Mesenchymal stem cell (in vitro differentiated cells and primary cell): ENCODE data around the gene RAB6A.

Experiments used
- DNase-seq: peaks from one replicate; pipeline ENCODE4 v3.0.0-alpha.2; 2013
- H2AFZ ChIP-seq: one replicate; pipeline ENCODE4 v1.6.1; 2013; ENCODE audit warnings: low read depth, mild to moderate bottlenecking, control low read depth, inconsistent platforms, low read length, moderate library complexity
- H2AK5ac ChIP-seq: 2 replicates; pipeline ENCODE4 v1.6.1; 2013; ENCODE audit warnings: low read length, moderate library complexity, mild to moderate bottlenecking, inconsistent platforms; ENCODE audit not compliant: severe bottlenecking
- H2BK120ac ChIP-seq: one replicate; pipeline ENCODE4 v1.6.1; 2013; ENCODE audit warnings: low read depth, mild to moderate bottlenecking, inconsistent platforms, low read length, moderate library complexity
- H2BK12ac ChIP-seq, 2 experiments: one replicate each; pipeline ENCODE4 v1.6.1; 2013; ENCODE audit warnings: inconsistent platforms in 2 of 2, low read length in 2 of 2, mild to moderate bottlenecking in 2 of 2, moderate library complexity in 2 of 2, control low read depth in 1 of 2
- H2BK15ac ChIP-seq: one replicate; pipeline ENCODE4 v1.6.1; 2013; ENCODE audit warnings: mild to moderate bottlenecking, low read depth, inconsistent platforms; ENCODE audit not compliant: poor library complexity, severe bottlenecking
- H2BK5ac ChIP-seq: 2 replicates; pipeline ENCODE4 v1.6.1; 2013; ENCODE audit warnings: low read depth, mild to moderate bottlenecking, low read length, control low read depth, inconsistent platforms; ENCODE audit not compliant: poor library complexity, severe bottlenecking
- H3K14ac ChIP-seq, 2 experiments: one replicate each; pipeline ENCODE4 v1.6.1; 2013; ENCODE audit warnings: inconsistent platforms in 2 of 2, low read length in 2 of 2, control low read depth in 1 of 2, mild to moderate bottlenecking in 1 of 2, moderate library complexity in 1 of 2
- H3K18ac ChIP-seq, 2 experiments: one replicate each; pipeline ENCODE4 v1.6.1; 2013; ENCODE audit warnings: inconsistent platforms in 2 of 2, low read length in 2 of 2, control low read depth in 1 of 2, low read depth in 1 of 2, mild to moderate bottlenecking in 1 of 2
- H3K23ac ChIP-seq, 2 experiments: one replicate each; pipeline ENCODE4 v1.6.1; 2013; ENCODE audit warnings: inconsistent platforms in 2 of 2, low read length in 2 of 2, mild to moderate bottlenecking in 2 of 2, moderate library complexity in 2 of 2, control low read depth in 1 of 2
- H3K27ac ChIP-seq: 2 replicates; pipeline ENCODE4 v1.5.1; 2013; ENCODE audit warnings: mild to moderate bottlenecking, moderate library complexity, low read length, control low read depth, inconsistent platforms; ENCODE audit not compliant: poor library complexity, severe bottlenecking
- H3K27me3 ChIP-seq, 2 experiments: 2 replicates each; pipeline versions ENCODE4 v1.6.1 to v1.7.0; 2013; ENCODE audit warnings: low read length in 2 of 2, mild to moderate bottlenecking in 2 of 2, moderate library complexity in 2 of 2, control low read depth in 1 of 2, inconsistent platforms in 1 of 2; ENCODE audit not compliant: control insufficient read depth in 1 of 2, insufficient read depth in 1 of 2
- H3K36me3 ChIP-seq, 2 experiments: 2 replicates each; pipeline versions ENCODE4 v1.6.1 to v1.7.0; 2013; ENCODE audit warnings: low read length in 2 of 2, control low read depth in 1 of 2, inconsistent platforms in 1 of 2, low read depth in 1 of 2, mild to moderate bottlenecking in 1 of 2; ENCODE audit not compliant: insufficient read depth in 2 of 2, control insufficient read depth in 1 of 2
- H3K4ac ChIP-seq, 2 experiments: one replicate each; pipeline ENCODE4 v1.6.1; 2013; ENCODE audit warnings: inconsistent platforms in 2 of 2, low read length in 2 of 2, mild to moderate bottlenecking in 2 of 2, moderate library complexity in 2 of 2, control low read depth in 1 of 2, low read depth in 1 of 2
- H3K4me1 ChIP-seq: 2 replicates; pipeline ENCODE4 v1.6.1; 2013; ENCODE audit warnings: low read depth, low read length, control low read depth; ENCODE audit not compliant: control insufficient read depth, insufficient read depth
- H3K4me2 ChIP-seq: 2 replicates; pipeline ENCODE4 v1.6.1; 2013; ENCODE audit warnings: low read length, mild to moderate bottlenecking, inconsistent platforms; ENCODE audit not compliant: poor library complexity, severe bottlenecking
- H3K4me3 ChIP-seq, 2 experiments: 2 replicates each; pipeline versions ENCODE4 v1.5.1 to v1.7.0; 2013; ENCODE audit warnings: low read length in 2 of 2, mild to moderate bottlenecking in 2 of 2, control low read depth in 1 of 2, low read depth in 1 of 2; ENCODE audit not compliant: insufficient read depth in 1 of 2
- H3K79me1 ChIP-seq: replicated peaks from 2 replicates; pipeline ENCODE4 v1.6.1; 2013; ENCODE audit warnings: mild to moderate bottlenecking, control low read depth, low read length, inconsistent platforms; ENCODE audit not compliant: poor library complexity, severe bottlenecking
- H3K9ac ChIP-seq: 2 replicates; pipeline ENCODE4 v1.7.0; 2013; ENCODE audit warnings: mild to moderate bottlenecking, low read length, moderate library complexity
- H3K9me3 ChIP-seq: 2 replicates; pipeline ENCODE4 v1.7.0; 2013; ENCODE audit warnings: mild to moderate bottlenecking, low read length; ENCODE audit not compliant: control insufficient read depth
- H4K8ac ChIP-seq: one replicate; pipeline ENCODE4 v1.6.1; 2013; ENCODE audit warnings: inconsistent platforms, mild to moderate bottlenecking, low read length, moderate library complexity
- H4K91ac ChIP-seq: one replicate; pipeline ENCODE4 v1.6.1; 2013; ENCODE audit warnings: mild to moderate bottlenecking, low read length, inconsistent platforms
- WGBS: methylation state at CpG from one replicate; pipeline ENCODE4 v1.1.7; 2013; ENCODE audit warnings: mixed read lengths; 5-methylcytosine and 5-hydroxymethylcytosine counted together

The RAB6A gene

DNA sequence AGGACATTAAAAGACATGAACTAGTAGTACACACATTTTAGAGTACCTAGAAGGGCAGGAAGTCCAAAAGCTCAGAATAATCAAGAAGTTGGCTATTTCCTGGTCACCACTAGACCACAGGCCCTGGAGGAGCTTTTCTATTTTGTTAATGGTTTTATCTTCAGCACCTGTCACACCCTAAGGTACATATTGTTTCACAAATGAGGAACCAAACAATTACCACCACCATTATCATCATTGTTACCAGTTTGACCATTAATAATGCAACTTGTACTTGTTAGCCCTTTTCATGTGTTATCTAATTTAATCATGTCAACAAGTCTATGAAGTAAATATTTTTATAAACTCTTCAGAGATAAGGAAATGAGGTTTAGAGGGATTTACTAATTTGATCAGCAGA lies 31.7 kb upstream of the RAB6A start:
- Histone ChIP-seq H3K23ac (no peak overlapping the region), H3K27ac (no peak overlapping the region), H3K27me3 (no peaks in the 10 kb centered on the region), H2BK5ac (no peak overlapping the region), H2AK5ac (no peak overlapping the region), H2BK12ac (no peak overlapping the region), H3K4me2 (no peak overlapping the region), H3K18ac (no peak overlapping the region), H2AFZ (no peak overlapping the region), H3K9me3 (no peaks in the 10 kb centered on the region), H4K8ac (no peak overlapping the region), H2BK15ac (no peak overlapping the region), H3K4me3 (no peak overlapping the region), H3K14ac (no peak overlapping the region), H3K4me1 (peaks cover 4% of the 10 kb centered on the region), H3K9ac (no peak overlapping the region), H3K79me1 (peaks cover 22% of the 10 kb centered on the region), H2BK120ac (no peak overlapping the region), H3K36me3 (peaks cover 0 to 16% of the 10 kb centered on the region in 2 experiments), H4K91ac (no peak overlapping the region), H3K4ac (no peak overlapping the region)
- no peak for DNase-seq

- Histone ChIP-seq H2BK120ac (no peak overlapping the region), H3K27me3 (no peaks in the 10 kb centered on the region), H3K4ac (no peak overlapping the region), H3K18ac (no peak overlapping the region), H3K4me1 (peaks cover 7% of the 10 kb centered on the region), H2BK5ac (no peak overlapping the region), H2AK5ac (no peak overlapping the region), H3K4me2 (no peak overlapping the region), H3K23ac (no peak overlapping the region), H2AFZ (no peak overlapping the region), H3K9me3 (no peaks in the 10 kb centered on the region), H3K14ac (no peak overlapping the region), H3K9ac (peak overlapping the region; percentile 95), H2BK15ac (no peak overlapping the region), H2BK12ac (no peak overlapping the region), H3K79me1 (peaks cover 7% of the 10 kb centered on the region), H4K8ac (no peak overlapping the region), H3K36me3 (no peaks in the 10 kb centered on the region), H3K27ac (no peak overlapping the region), H3K4me3 (no peak overlapping the region), H4K91ac (no peak overlapping the region)
- 90% methylated on average over 5 of the region's 5 CpGs for WGBS
- no peak for DNase-seq
Observed at GRCh38 chr11:73789279-73789670, 28.4 kb upstream of the RAB6A start.

- Histone ChIP-seq H4K8ac (peak within 1 kb of the TSS; percentile 98), H3K4me3 (peak within 1 kb of the TSS; percentile 77 to 93), H3K4me1 (peaks cover 7% of the 10 kb centered on the region), H3K9ac (peak within 1 kb of the TSS; percentile 95), H3K23ac (peak within 1 kb of the TSS in 1 of 2 experiments; percentile 75), H2BK120ac (peak within 1 kb of the TSS; percentile 87), H3K4ac (peak within 1 kb of the TSS; percentile 88 to 97), H3K79me1 (peaks cover 3% of the 10 kb centered on the region), H3K27me3 (no peaks in the 10 kb centered on the region), H3K18ac (peak within 1 kb of the TSS; percentile 87 to 100), H2AFZ (peak within 1 kb of the TSS; percentile 100), H2AK5ac (no peak within 1 kb of the TSS), H2BK15ac (peak within 1 kb of the TSS; percentile 92), H2BK5ac (peak within 1 kb of the TSS; percentile 76), H3K14ac (peak within 1 kb of the TSS in 1 of 2 experiments; percentile 99), H3K4me2 (peak within 1 kb of the TSS; percentile 61), H3K27ac (peak within 1 kb of the TSS; percentile 96), H3K9me3 (no peaks in the 10 kb centered on the region), H4K91ac (peak within 1 kb of the TSS; percentile 91), H2BK12ac (peak within 1 kb of the TSS in 1 of 2 experiments; percentile 81), H3K36me3 (no peaks in the 10 kb centered on the region)
- WGBS, result 10% methylated on average over 42 of the region's 44 CpGs
- peak; percentile 95 for DNase-seq
Observed at GRCh38 chr11:73787643-73788558, 27.0 kb upstream of the RAB6A start, which contains the start of gene MRPL48. MRPL48 (plus strand) TSS chr11:73787874; CDS start chr11:73787972, 98 bp downstream.

GRCh38 chr11:73787051-73787642 lies 26.3 kb upstream of the RAB6A start:
- no peak overlapping the region for H2AFZ ChIP-seq
- H3K4me3 ChIP-seq, result peak overlapping the region in 1 of 2 experiments; percentile 93
- peak overlapping the region; percentile 95 for H3K9ac ChIP-seq
- H3K27me3 ChIP-seq, result no peaks in the 10 kb centered on the region
- H3K4me2 ChIP-seq, result peak overlapping the region; percentile 61
- H3K79me1 ChIP-seq, result peaks cover 3% of the 10 kb centered on the region
- H3K18ac ChIP-seq, result peak overlapping the region in 1 of 2 experiments; percentile 8
- DNase-seq, result no peak
- H4K91ac ChIP-seq, result no peak overlapping the region
- no peak overlapping the region for H2AK5ac ChIP-seq
- H3K23ac ChIP-seq, result no peak overlapping the region
- H2BK12ac ChIP-seq, result no peak overlapping the region
- no peak overlapping the region for H3K14ac ChIP-seq
- peaks cover 7% of the 10 kb centered on the region for H3K4me1 ChIP-seq
- H2BK5ac ChIP-seq, result no peak overlapping the region
- H2BK120ac ChIP-seq, result peak overlapping the region; percentile 21
- no peaks in the 10 kb centered on the region for H3K36me3 ChIP-seq
- 90% methylated on average over 16 of the region's 17 CpGs for WGBS
- H2BK15ac ChIP-seq, result no peak overlapping the region
- H4K8ac ChIP-seq, result peak overlapping the region; percentile 98
- peak overlapping the region; percentile 9 to 35 for H3K4ac ChIP-seq
- H3K9me3 ChIP-seq, result no peaks in the 10 kb centered on the region
- H3K27ac ChIP-seq, result peak overlapping the region; percentile 96
